Left lung (tissue), 10 donors: ENCODE measurements around the gene IDH3B. TPM values are rescaled to one million over a fixed set of nuclear protein-coding genes. Genes with fewer than 3 reads are reported as not detected.

Source experiments
- ATAC-seq: fragments of 200-7000 bp; cut with Tn5 transposase; one replicate; pipeline ENCODE4 v1.9.1; 2020; ENCODE audit warnings: moderate library complexity
- DNase-seq, 4 donors: peaks; one replicate each; pipeline ENCODE4 v3.0.0-alpha.2; 2013 to 2020
- H3K27ac ChIP-seq, 2 donors: fragments of 200-600 bp; sonication (generic) in 1 of 2; one replicate each; pipeline versions ENCODE4 v1.5.0 to v1.8.0; 2020 to 2021
- H3K27me3 ChIP-seq, 2 donors: fragments of 200-600 bp; sonication (generic) in 1 of 2; one replicate each; pipeline versions ENCODE4 v1.5.0 to v1.8.0; 2020 to 2021
- H3K36me3 ChIP-seq, 2 donors: fragments of 200-600 bp; sonication (generic) in 1 of 2; one replicate each; pipeline versions ENCODE4 v1.5.0 to v1.8.0; 2020 to 2021
- H3K4me1 ChIP-seq, 2 donors: fragments of 200-600 bp; one replicate each; pipeline ENCODE4 v1.8.0; 2021
- H3K4me3 ChIP-seq, 2 donors: fragments of 200-600 bp; sonication (generic) in 1 of 2; one replicate each; pipeline versions ENCODE4 v1.5.0 to v1.8.0; 2020 to 2021; ENCODE audit warnings: mild to moderate bottlenecking in 1 of 2
- H3K9me3 ChIP-seq, 2 donors: fragments of 200-600 bp; sonication (generic) in 1 of 2; one replicate each; pipeline versions ENCODE4 v1.5.0 to v1.8.0; 2020 to 2021
- intact Hi-C, 2 donors: fragments of 100-400 bp; cut with DNase I; formaldehyde crosslinking; loops; one replicate each; pipeline versions ENCODE4 v1.11.2 to v1.14.2; 2022
- polyA plus RNA-seq, 6 donors: library from polyadenylated mRNA; unstranded; fragments of 120-200 nt; gene quantifications; one replicate each; pipeline ENCODE4 v1.2.1, GENCODE V29; 2013; ENCODE audit not compliant: insufficient read length in 6 of 6
- total RNA-seq, 2 donors: library from RNA; stranded (reverse); fragmentation: NEBNext Ultra II Directional; extraction: Animal tissue kit (Norgen Biotek cat#: 25700); gene quantifications; one replicate each; pipeline ENCODE4 v1.2.1, GENCODE V29; 2021
- TF ChIP-seq, protein P1 (sequence below), 2 donors: fragments of 200-600 bp; sonication (generic) in 1 of 2; IDR thresholded peaks; one replicate each; pipeline versions ENCODE4 v1.5.0 to v1.8.0; 2021; ENCODE audit warnings: antibody characterized with exemption in 2 of 2
- donor health status: DM: no; HTN: yes; CAD: no.
- donor health status: DM: no; HTN: no; CAD: no.

IDH3B gene
- total and polyA plus RNA-seq, 8 donors: 51.7 to 129 (median 112) TPM

DNA sequence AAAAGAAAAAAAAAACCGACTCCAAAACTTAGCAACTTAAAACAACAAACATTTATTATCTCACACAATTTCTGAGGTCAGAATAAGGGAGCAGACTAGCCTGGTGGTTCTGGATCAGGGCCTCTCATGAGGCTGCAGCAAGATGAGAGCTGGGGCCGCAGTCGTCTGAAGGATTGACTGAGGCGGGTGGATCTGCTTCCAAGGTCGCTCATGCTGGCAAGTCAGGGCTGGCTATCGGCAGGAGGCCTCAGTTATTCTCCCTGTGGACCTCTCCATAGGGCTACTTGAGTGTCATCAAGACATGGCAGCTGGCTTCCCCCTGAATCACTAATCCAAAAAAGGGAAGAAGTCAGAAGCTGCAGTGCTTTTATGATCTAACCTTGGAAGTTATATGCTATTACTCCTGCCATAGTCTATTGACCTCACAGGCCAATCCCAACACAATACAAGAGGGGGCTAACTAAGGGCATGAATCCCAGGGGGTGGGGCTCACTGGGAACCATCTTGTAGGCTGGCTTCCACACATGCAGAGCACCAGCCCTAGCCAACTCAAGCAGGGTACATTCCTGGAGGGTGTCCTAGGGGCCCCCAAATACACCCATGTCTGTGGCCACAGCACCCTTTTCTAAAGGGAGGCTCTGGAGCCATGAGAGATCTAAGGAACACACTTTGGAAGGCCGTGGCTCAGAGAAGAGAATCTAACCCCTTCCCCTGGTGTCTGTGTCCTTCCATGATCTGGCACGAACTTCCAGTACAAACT, 39.9 kb upstream of the IDH3B start:
- H3K4me3 ChIP-seq: no peak overlapping the region
- no peak overlapping the region for H3K27ac ChIP-seq
- peaks cover 0 to 7% of the 10 kb centered on the region in 2 donors for H3K27me3 ChIP-seq
- H3K4me1 ChIP-seq: no peaks in the 10 kb centered on the region
- H3K36me3 ChIP-seq: no peaks in the 10 kb centered on the region
- TF ChIP-seq, protein P1, sequence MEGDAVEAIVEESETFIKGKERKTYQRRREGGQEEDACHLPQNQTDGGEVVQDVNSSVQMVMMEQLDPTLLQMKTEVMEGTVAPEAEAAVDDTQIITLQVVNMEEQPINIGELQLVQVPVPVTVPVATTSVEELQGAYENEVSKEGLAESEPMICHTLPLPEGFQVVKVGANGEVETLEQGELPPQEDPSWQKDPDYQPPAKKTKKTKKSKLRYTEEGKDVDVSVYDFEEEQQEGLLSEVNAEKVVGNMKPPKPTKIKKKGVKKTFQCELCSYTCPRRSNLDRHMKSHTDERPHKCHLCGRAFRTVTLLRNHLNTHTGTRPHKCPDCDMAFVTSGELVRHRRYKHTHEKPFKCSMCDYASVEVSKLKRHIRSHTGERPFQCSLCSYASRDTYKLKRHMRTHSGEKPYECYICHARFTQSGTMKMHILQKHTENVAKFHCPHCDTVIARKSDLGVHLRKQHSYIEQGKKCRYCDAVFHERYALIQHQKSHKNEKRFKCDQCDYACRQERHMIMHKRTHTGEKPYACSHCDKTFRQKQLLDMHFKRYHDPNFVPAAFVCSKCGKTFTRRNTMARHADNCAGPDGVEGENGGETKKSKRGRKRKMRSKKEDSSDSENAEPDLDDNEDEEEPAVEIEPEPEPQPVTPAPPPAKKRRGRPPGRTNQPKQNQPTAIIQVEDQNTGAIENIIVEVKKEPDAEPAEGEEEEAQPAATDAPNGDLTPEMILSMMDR (IDR thresholded peaks at IDR 0.05): no peak
- intact Hi-C loops: no loop called here
- H3K9me3 ChIP-seq: no peaks in the 10 kb centered on the region
- DNase-seq: no peak
- ATAC-seq: no peak

DNA sequence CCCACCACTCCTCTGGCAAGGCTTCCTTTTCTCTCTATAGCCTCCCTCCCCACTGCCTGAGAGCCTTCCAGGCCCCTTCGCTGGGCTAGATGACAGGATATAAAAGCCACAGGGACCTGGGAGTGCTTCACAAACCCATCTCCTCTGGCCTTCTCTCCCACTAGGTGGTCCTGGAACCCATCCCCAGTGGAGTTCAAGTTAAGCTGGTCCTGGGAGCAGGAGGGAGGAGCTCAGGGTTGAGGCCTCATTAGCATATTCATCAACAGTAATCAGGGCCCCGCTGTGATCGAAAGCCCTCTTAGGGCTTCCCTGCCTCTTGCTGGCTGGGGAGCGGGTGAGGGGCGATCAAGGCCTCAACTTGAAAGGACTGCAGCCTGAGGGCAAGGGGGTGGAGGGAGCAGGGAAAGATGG, 37.7 kb upstream of the IDH3B start:
- Histone ChIP-seq H3K9me3 (no peaks in the 10 kb centered on the region), H3K4me3 (no peak overlapping the region), H3K27ac (no peak overlapping the region), H3K27me3 (peaks cover 0 to 16% of the 10 kb centered on the region in 2 donors), H3K4me1 (no peaks in the 10 kb centered on the region), H3K36me3 (no peaks in the 10 kb centered on the region)
- no peak for DNase-seq
- intact Hi-C loops: no loop called here
- ATAC-seq: no peak
- TF ChIP-seq, protein P1 (IDR thresholded peaks at IDR 0.05): no peak

DNA sequence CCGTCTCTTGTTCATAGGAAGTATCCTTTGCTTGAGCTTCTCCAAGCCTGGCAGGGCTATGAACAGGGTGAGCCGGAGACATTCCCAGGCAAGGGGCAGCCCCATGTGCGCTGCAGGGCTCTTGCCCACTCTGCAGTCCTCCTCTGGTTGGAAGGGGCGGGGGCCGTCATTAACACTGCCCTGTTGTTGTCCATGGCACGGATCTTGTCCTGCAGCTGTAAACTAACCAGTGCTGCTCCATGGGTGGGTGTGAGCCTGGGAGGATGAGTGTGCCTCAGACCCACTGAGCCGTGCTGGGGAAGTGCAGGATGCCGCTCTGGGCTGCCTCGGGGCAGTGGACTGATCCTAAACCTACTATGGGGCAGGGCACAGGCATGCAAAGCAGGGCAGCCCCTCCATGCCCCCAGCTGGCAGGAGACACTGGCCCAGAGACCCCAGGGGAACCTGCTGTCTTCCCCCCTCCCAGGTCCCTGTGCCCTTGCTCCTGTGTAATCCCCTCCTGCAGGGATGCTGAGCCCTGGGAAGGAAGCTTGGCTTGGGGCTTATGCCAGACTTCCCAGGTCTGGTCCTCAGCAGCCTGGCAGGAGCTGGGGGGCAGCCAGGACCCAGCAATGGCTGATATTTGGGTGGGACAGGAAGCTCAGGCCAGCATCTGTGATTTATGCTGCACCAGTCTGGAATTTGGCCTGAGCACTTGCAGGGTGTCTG, 37.1 kb upstream of the IDH3B start:
- intact Hi-C loops: no loop called here
- no peak overlapping the region for H3K4me3 ChIP-seq
- TF ChIP-seq, protein P1 (IDR thresholded peaks at IDR 0.05): no peak
- DNase-seq (no peak), ATAC-seq (no peak)
- no peaks in the 10 kb centered on the region for H3K9me3 ChIP-seq
- H3K4me1 ChIP-seq: no peaks in the 10 kb centered on the region
- H3K27me3 ChIP-seq: peaks cover 0 to 22% of the 10 kb centered on the region in 2 donors
- no peak overlapping the region for H3K27ac ChIP-seq
- no peaks in the 10 kb centered on the region for H3K36me3 ChIP-seq

DNA sequence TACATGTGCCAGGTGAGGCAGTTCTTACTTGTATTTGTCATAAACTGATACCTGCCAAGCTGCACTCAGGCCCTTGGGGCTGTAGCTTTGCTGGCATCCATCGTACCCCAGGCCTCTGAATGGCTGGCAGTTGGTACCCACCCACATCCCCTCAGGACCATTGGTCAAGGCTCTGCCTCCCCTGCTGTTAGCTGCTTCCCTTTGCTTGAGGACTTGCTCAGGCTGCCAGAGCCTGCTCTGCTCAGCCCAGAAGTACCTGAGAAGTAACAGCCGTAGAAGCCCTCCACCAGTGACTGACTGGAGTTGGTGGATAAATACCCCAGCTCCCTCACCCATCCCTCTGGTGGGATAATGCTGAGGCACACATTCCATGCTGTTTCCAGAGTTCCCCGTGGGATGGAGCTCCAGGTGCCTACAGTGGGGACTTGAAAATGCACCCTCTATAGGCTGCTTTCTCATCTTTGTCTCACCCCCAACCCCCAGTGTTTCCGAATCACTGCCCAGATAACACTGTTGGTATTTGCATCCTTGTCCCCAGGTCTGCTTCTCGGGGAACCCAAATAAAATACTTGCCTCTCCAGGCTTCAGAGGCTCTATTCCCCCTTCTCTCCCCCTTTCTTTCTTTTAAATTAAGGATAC, 35.9 kb upstream of the IDH3B start:
- H3K4me3 ChIP-seq: no peak overlapping the region
- DNase-seq: no peak
- no peaks in the 10 kb centered on the region for H3K4me1 ChIP-seq
- intact Hi-C loops: no loop called here
- TF ChIP-seq, protein P1 (IDR thresholded peaks at IDR 0.05): no peak
- H3K36me3 ChIP-seq: no peaks in the 10 kb centered on the region
- peaks cover 3 to 34% of the 10 kb centered on the region in 2 donors for H3K27me3 ChIP-seq
- no peak for ATAC-seq
- H3K9me3 ChIP-seq: no peaks in the 10 kb centered on the region
- no peak overlapping the region for H3K27ac ChIP-seq

- intact Hi-C loops: no loop called here
- TF ChIP-seq, protein P1 (IDR thresholded peaks at IDR 0.05): no peak
- H3K36me3 ChIP-seq: no peaks in the 10 kb centered on the region
- no peak overlapping the region for H3K4me3 ChIP-seq
- no peak for DNase-seq
- peaks cover 12 to 44% of the 10 kb centered on the region in 2 donors for H3K27me3 ChIP-seq
- H3K9me3 ChIP-seq: no peaks in the 10 kb centered on the region
- peaks cover 0 to under 1% of the 10 kb centered on the region in 2 donors for H3K4me1 ChIP-seq
- no peak for ATAC-seq
- no peak overlapping the region for H3K27ac ChIP-seq
Observed at GRCh38 chr20:2698912-2699311, 34.9 kb upstream of the IDH3B start.
